ENCODE measurements around the gene ARID1B.

The ARID1B gene

DNA sequence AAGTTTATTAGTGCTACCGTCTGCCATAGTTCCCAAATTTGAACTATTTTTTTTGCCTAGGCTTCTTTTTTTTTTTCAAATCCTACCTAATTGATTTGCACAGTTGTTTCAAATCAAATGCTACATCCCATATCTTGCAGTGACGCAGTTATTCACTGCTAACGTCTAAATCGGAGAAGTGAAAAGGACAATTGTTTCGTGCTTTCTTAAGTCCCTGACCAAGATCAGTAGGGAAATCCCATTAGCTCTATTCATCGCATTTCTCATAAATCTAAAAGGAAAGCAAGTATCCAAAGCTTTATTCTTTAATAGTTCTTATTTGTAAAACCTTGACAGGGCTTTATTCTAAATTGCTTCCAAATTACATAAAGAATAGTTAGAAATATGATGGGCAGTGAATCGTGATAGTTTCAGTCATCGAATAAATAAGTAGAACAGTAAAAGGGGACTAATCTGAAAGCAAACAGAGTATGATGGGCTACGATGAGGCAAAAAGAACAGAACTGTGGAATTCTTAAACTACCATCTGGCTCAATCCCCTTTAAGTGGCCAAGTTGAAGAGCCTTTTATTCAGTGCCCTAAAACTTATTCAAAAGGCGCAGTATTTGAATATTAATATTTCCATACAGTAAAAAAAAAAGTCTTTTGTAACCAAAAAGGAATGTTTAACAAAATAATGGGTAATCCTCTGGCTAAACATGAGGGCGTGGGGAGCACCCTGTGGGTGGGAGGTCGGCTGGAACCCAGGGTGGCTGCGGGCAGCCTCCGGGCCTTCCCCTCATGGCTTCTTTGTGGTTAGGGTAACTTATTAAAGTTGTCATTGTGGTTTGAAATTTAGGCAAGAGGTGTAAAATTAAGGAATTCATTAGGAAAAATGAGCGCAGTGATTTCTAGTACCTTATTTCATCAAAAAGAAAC lies 3.0 kb upstream of the ARID1B start:
- no peak for DNase-seq (ENCODE audit: low spot score)

DNA sequence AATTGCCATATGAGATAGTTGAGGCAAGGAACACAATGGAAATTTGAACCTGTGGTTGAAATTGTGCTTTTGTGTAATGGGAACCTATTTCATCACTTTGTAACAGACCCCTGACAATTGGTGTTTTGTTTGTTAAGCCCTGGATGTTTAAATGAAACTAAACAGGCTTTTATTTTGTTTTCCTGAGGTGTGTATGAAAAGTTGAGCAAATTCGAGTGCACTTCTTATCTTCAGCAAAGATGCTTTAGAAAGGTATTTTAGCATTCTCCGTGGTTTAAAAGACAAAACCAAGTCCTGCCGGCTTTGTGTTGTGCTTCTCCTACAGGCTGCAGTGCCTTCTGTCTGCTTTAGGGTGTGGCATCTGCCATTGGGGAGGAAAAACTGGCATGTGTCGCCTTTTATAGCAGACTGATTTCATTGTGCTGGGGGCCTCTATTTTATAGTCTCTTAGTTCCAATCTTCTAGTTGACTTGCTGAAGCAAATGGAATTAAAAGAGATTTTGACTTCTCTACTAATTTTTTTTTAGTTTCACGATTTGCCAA lies 2.2 kb upstream of the ARID1B start:
- DNase-seq (ENCODE audit: low spot score), result no peak

- no peak for DNase-seq (ENCODE audit: low spot score)
Measured at GRCh38 chr6:156775717-156776116, 1.5 kb upstream of the ARID1B start.

DNA sequence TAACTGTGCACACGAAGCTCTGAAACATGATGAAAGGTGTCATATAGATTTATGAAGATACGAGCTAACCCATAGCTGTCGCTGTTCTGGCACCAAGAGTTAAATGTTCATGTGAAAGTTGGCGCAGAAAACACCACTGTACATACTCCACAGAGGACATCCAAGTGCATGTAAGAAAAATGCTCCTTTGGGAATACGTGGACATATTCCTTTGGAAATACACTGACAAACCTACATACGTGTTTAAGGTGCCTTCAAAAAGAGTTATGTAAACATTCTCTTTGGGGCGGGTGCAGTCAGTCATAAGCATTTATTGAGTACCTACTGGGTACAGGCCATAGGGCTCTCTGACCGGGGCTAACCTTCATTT lies 723 bp upstream of the ARID1B start:
- no peak for DNase-seq (ENCODE audit: low spot score)

GRCh38 chr6:156777577-156778453 lies 637 bp downstream of the ARID1B start:
- peak; percentile 86 for DNase-seq (ENCODE audit: low spot score)

DNA sequence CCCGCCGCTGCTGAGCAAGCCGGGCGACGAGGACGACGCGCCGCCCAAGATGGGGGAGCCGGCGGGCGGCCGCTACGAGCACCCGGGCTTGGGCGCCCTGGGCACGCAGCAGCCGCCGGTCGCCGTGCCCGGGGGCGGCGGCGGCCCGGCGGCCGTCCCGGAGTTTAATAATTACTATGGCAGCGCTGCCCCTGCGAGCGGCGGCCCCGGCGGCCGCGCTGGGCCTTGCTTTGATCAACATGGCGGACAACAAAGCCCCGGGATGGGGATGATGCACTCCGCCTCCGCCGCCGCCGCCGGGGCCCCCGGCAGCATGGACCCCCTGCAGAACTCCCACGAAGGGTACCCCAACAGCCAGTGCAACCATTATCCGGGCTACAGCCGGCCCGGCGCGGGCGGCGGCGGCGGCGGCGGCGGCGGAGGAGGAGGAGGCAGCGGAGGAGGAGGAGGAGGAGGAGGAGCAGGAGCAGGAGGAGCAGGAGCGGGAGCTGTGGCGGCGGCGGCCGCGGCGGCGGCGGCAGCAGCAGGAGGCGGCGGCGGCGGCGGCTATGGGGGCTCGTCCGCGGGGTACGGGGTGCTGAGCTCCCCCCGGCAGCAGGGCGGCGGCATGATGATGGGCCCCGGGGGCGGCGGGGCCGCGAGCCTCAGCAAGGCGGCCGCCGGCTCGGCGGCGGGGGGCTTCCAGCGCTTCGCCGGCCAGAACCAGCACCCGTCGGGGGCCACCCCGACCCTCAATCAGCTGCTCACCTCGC lies 1.5 kb downstream of the ARID1B start:
- DNase-seq (ENCODE audit: low spot score), result peak; percentile 76

GRCh38 chr6:156779206-156780094 lies 2.3 kb downstream of the ARID1B start:
- DNase-seq (ENCODE audit: low spot score), result peak; percentile 77

DNA sequence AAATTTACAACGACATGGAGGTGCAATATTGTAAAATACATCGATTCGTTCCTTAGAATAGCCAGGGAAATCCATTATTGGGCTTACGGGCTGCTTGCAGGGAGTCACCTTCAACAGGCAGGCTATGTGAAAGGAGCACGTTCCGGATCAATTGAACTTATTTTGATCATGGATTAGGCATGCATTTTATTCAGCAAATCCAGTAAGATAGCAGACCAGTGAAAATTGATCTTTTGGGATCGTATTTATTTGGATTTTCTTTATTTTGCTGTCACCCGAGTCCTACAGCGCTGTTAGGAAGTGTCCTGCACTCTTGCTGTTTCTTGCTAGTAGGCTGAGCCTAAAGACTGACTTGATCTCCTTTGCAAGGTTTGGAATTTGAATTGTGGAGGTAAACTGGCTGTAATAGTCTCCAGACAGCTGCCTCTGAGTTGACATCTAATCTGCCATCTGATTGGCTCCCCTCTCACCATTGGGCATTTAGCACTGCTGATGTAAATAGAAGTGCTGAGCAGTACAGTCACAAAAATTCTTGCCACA lies 3.0 kb downstream of the ARID1B start:
- no peak for DNase-seq (ENCODE audit: low spot score)

- DNase-seq (ENCODE audit: low spot score), result no peak
Measured at GRCh38 chr6:156780962-156781853, 4.0 kb downstream of the ARID1B start.

DNA sequence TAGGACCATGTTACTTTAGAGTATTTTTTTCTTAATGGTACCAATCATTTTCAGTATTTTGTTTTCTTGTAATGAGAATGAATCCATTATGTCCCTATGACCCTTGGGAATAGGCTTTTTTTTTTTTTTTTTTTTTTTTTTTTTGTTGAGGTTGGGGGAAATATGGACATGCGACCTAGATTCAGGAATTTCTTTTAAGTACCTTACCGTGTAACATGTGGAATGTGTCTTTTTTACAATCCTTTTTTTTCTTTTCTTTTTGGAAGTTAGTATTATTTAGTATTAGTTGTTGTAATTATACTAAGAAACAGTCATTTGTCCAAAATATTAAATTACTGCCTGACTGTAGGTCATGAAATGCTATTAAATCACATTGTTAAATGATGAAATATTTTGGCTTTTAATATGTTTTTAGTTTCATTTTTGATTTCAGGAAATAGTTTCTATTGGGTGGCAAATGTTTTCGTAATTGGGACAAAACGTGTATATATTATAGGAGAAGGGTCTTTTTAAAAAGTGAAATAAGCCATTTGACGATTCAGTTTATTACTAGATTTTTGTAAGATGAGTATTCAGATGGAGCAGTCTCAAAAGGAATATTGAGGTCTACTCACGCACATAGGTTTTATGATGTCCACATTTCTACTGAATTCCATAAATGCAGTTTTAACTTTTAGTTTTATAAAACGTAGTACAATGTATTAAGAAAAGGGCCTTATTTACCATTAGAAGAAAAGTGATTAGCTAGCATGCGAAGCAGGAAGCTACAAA lies 4.9 kb downstream of the ARID1B start:
- DNase-seq (ENCODE audit: low spot score), result no peak

GRCh38 chr6:156782691-156783320 lies 5.6 kb downstream of the ARID1B start:
- no peak for DNase-seq (ENCODE audit: low spot score)

- no peak for DNase-seq (ENCODE audit: low spot score)
Measured at GRCh38 chr6:156783958-156784357, 6.8 kb downstream of the ARID1B start.

- DNase-seq (ENCODE audit: low spot score), result no peak
Measured at GRCh38 chr6:156786652-156787051, 9.5 kb downstream of the ARID1B start.

DNA sequence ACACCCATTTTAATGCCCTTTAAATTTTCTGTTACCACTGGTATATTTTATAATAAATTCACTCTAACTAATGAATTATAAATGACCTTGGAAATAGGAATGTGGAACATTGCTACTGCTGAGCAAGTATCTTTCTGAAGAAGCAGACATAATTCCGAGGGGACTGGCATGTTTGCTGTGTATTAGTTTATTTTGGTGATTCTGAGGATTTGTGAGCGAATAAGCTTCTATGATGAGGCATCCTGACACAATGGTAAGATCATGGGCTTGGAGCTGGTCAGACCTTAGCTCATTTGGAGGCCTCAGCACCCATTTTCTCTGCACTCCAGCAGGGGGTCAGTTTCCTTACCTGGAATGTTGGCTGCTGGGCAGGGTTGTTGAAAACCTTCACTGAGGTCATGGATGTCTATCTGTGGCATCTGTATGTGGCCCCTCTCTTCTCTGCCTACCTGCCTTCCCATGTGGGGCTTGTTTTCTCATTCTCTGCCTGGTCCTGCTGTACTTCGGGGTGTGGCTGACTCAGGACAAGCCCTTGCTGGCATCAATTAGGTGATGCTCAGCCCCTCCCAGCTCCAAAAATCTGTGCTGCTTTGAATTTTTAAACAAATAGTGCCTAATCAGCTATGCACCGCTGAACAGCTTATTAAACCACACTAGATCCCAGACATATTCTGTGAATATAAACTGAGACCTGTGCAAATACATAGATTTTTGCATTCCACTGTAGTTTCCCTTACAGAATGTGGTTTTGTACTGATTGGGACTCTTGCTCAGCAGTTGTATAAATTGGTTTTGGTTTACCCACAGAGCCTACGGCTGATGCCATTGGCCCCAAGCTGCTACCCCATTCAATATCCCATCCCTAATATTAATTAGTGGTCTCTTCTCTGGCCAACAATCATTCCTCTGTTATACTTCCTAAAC lies 10.7 kb downstream of the ARID1B start:
- no peak for DNase-seq (ENCODE audit: low spot score)

- no peak for DNase-seq (ENCODE audit: low spot score)
Measured at GRCh38 chr6:156789081-156789943, 12.1 kb downstream of the ARID1B start.

DNA sequence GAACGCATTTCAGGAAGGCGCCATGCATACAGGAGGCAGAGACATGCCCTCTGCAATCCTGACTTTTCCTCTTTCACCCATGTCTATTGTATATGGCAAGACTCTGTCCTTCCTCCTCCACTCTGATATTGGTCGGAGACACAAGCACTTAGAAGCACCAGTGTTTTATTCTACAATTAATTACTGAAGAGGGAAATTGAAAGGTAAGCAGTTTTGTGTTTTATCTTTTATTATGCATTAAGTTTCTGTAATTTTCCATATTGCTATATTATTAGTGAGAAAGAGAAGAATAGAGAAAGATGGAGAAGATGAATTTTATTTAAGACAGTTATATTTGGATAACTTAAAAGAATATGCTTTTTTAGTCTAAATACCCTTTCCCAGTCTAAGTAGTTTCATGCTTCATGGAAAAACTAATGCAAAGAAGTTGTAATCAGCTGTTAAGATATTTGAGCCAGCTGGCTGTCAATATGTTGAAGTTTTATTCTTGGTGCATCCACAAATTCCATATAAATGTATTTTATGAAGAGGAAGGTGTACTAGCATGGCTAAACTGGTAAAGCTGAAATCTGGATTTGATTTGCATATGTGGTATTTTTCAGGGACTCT lies 13.6 kb downstream of the ARID1B start:
- DNase-seq (ENCODE audit: low spot score), result no peak
